Liver (tissue), 9 donors: ENCODE measurements around the gene PPP1CC. TPM values are rescaled to one million over a fixed set of nuclear protein-coding genes. Genes with fewer than 3 reads are reported as not detected.

ENCODE experiments used
- DNase-seq: peaks from one replicate; pipeline ENCODE4 v3.0.0-alpha.2; 2017; ENCODE audit warnings: low spot score
- H3K27ac ChIP-seq, 2 donors: one replicate each; pipeline ENCODE4 v1.7.0; 2013; ENCODE audit warnings: inconsistent platforms in 2 of 2, low read length in 2 of 2, control low read depth in 1 of 2, low read depth in 1 of 2, mild to moderate bottlenecking in 1 of 2
- H3K27me3 ChIP-seq, 4 donors: one replicate each; pipeline versions ENCODE4 v1.6.1 to v1.7.0; 2013; ENCODE audit warnings: low read length in 3 of 4, inconsistent platforms in 1 of 4, mild to moderate bottlenecking in 1 of 4, moderate library complexity in 1 of 4; ENCODE audit not compliant: control insufficient read depth in 4 of 4, insufficient read depth in 4 of 4
- H3K36me3 ChIP-seq, 4 donors: one replicate each; pipeline versions ENCODE4 v1.6.1 to v1.7.0; 2013; ENCODE audit warnings: low read length in 3 of 4, mild to moderate bottlenecking in 3 of 4, low read depth in 1 of 4, moderate library complexity in 1 of 4; ENCODE audit not compliant: control insufficient read depth in 4 of 4, insufficient read depth in 3 of 4
- H3K4me1 ChIP-seq, 4 donors: one replicate each; pipeline versions ENCODE4 v1.6.1 to v1.7.0; 2013; ENCODE audit warnings: low read length in 3 of 4, mild to moderate bottlenecking in 3 of 4, moderate library complexity in 1 of 4; ENCODE audit not compliant: control insufficient read depth in 4 of 4, insufficient read depth in 4 of 4
- H3K4me3 ChIP-seq, 3 donors: one replicate each; pipeline versions ENCODE4 v1.6.1 to v1.7.0; 2013; ENCODE audit warnings: low read length in 3 of 3, control low read depth in 1 of 3, low read depth in 1 of 3, mild to moderate bottlenecking in 1 of 3
- H3K9ac ChIP-seq, 2 donors: one replicate each; pipeline ENCODE4 v1.7.0; 2013; ENCODE audit warnings: low read length in 2 of 2, mild to moderate bottlenecking in 2 of 2, moderate library complexity in 2 of 2, control low read depth in 1 of 2, low read depth in 1 of 2
- H3K9me3 ChIP-seq, 4 donors: one replicate each; pipeline versions ENCODE4 v1.6.1 to v1.7.0; 2013; ENCODE audit warnings: low read length in 3 of 4; ENCODE audit not compliant: control insufficient read depth in 4 of 4
- EGR1 ChIP-seq, 2 donors: IDR thresholded peaks; 2 replicates each; pipeline ENCODE4 v1.6.1; 2016 to 2018; ENCODE audit warnings: antibody characterized with exemption in 2 of 2, low read depth in 2 of 2
- FOXA1 ChIP-seq: IDR thresholded peaks from 2 replicates; pipeline ENCODE4 v1.6.1; 2016; ENCODE audit warnings: antibody characterized with exemption
- FOXA2 ChIP-seq: IDR thresholded peaks from 2 replicates; pipeline ENCODE4 v1.6.1; 2016; ENCODE audit warnings: antibody characterized with exemption
- GABPA ChIP-seq, 2 donors: IDR thresholded peaks in 1 of 2; conservative IDR thresholded peaks in 1 of 2; 2 replicates each; pipeline ENCODE4 v1.6.1; 2016; ENCODE audit warnings: antibody characterized with exemption in 2 of 2, mild to moderate bottlenecking in 1 of 2, moderate library complexity in 1 of 2
- HNF4G ChIP-seq: IDR thresholded peaks from 2 replicates; pipeline ENCODE4 v1.6.1; 2016; ENCODE audit warnings: antibody characterized with exemption
- JUND ChIP-seq, 2 donors: IDR thresholded peaks; 2 replicates each; pipeline ENCODE4 v1.6.1; 2016; ENCODE audit warnings: antibody characterized with exemption in 2 of 2
- MAX ChIP-seq: IDR thresholded peaks from 2 replicates; pipeline ENCODE4 v1.6.1; 2016; ENCODE audit warnings: antibody characterized with exemption
- NR2F2 ChIP-seq: IDR thresholded peaks from 2 replicates; pipeline ENCODE4 v1.6.1; 2016; ENCODE audit warnings: antibody characterized with exemption
- RAD21 ChIP-seq, 2 donors: IDR thresholded peaks; 2 replicates each; pipeline ENCODE4 v1.6.1; 2016; ENCODE audit warnings: antibody characterized with exemption in 2 of 2, mild to moderate bottlenecking in 2 of 2
- RXRA ChIP-seq, 2 donors: IDR thresholded peaks; 2 replicates each; pipeline ENCODE4 v1.6.1; 2017 to 2018; ENCODE audit warnings: antibody characterized with exemption in 2 of 2, mild to moderate bottlenecking in 1 of 2
- SP1 ChIP-seq: IDR thresholded peaks from 2 replicates; pipeline ENCODE4 v1.6.1; 2018; ENCODE audit warnings: antibody characterized with exemption, mild to moderate bottlenecking
- TAF1 ChIP-seq: conservative IDR thresholded peaks from 2 replicates; pipeline ENCODE4 v1.6.1; 2016; ENCODE audit warnings: antibody characterized with exemption, mild to moderate bottlenecking
- ZBTB33 ChIP-seq: IDR thresholded peaks from 2 replicates; pipeline ENCODE4 v1.6.1; 2016; ENCODE audit warnings: antibody characterized with exemption
- WGBS: extraction: QIAGEN DNeasy Blood & Tissue Kit; methylation state at CpG from one replicate; pipeline ENCODE4 v1.1.7; 2013; 5-methylcytosine and 5-hydroxymethylcytosine counted together
- polyA plus RNA-seq, 2 donors: library from polyadenylated mRNA; stranded (reverse) in 1 of 2; unstranded in 1 of 2; fragments of 200-250 nt in 1 of 2; fragments of >200 nt in 1 of 2; fragmentation: Nextera tagmentation in 1 of 2; extraction: Ambion mirVana in 1 of 2; gene quantifications; one replicate each; pipeline versions ENCODE4 v1.2.1 to v1.2.3, GENCODE V29; 2013 to 2015
- total RNA-seq, 2 donors: library from RNA; depleted of rRNA; stranded (reverse); fragments of >200 nt; gene quantifications; one replicate each; pipeline ENCODE4 v1.2.3, GENCODE V29; 2014
- TF ChIP-seq, protein P1 (sequence below): IDR thresholded peaks from 2 replicates; pipeline ENCODE4 v1.6.1; 2016; ENCODE audit warnings: antibody characterized with exemption, mild to moderate bottlenecking
- TF ChIP-seq, protein P2 (sequence below): fragments of 150-350 bp; IDR thresholded peaks from 2 replicates; pipeline ENCODE4 v1.5.1; 2017; ENCODE audit warnings: improper control_type of control experiment, low read depth, low read length; ENCODE audit not compliant: missing input control
- TF ChIP-seq, protein P3 (sequence below): IDR thresholded peaks from 2 replicates; pipeline ENCODE4 v1.6.1; 2016; ENCODE audit warnings: antibody characterized with exemption
- donor health status: healthy.
- donor health status: healthy.
- donor health status: healthy.
- donor health status: healthy.
- donor health status: healthy.

The PPP1CC gene
- total and polyA plus RNA-seq, 4 donors, result 22.1 to 73.2 (median 36.0) TPM

- Histone ChIP-seq H3K9me3 (no peaks in the 10 kb centered on the region), H3K36me3 (no peaks in the 10 kb centered on the region), H3K27ac (no peak overlapping the region), H3K4me1 (peaks cover 11 to 67% (median 48%) of the 10 kb centered on the region in 4 donors), H3K4me3 (no peak overlapping the region), H3K27me3 (no peaks in the 10 kb centered on the region), H3K9ac (peak overlapping the region in 1 of 2 donors; percentile 6)
- TF ChIP-seq TAF1 (no peak), MAX (no peak), SP1 (no peak), GABPA (IDR thresholded peaks at IDR 0.05 in 1 of 2, conservative IDR thresholded peaks at IDR 0.05 in 1 of 2) (no peak), RAD21 (IDR thresholded peaks at IDR 0.05) (no peak), RXRA (IDR thresholded peaks at IDR 0.05) (no peak), FOXA1 (no peak), JUND (IDR thresholded peaks at IDR 0.05) (no peak), NR2F2 (no peak), FOXA2 (no peak), ZBTB33 (no peak), HNF4G (no peak), EGR1 (IDR thresholded peaks at IDR 0.05; ENCODE audit: low read depth in 2 of 2) (no peak)
- TF ChIP-seq, protein P1, sequence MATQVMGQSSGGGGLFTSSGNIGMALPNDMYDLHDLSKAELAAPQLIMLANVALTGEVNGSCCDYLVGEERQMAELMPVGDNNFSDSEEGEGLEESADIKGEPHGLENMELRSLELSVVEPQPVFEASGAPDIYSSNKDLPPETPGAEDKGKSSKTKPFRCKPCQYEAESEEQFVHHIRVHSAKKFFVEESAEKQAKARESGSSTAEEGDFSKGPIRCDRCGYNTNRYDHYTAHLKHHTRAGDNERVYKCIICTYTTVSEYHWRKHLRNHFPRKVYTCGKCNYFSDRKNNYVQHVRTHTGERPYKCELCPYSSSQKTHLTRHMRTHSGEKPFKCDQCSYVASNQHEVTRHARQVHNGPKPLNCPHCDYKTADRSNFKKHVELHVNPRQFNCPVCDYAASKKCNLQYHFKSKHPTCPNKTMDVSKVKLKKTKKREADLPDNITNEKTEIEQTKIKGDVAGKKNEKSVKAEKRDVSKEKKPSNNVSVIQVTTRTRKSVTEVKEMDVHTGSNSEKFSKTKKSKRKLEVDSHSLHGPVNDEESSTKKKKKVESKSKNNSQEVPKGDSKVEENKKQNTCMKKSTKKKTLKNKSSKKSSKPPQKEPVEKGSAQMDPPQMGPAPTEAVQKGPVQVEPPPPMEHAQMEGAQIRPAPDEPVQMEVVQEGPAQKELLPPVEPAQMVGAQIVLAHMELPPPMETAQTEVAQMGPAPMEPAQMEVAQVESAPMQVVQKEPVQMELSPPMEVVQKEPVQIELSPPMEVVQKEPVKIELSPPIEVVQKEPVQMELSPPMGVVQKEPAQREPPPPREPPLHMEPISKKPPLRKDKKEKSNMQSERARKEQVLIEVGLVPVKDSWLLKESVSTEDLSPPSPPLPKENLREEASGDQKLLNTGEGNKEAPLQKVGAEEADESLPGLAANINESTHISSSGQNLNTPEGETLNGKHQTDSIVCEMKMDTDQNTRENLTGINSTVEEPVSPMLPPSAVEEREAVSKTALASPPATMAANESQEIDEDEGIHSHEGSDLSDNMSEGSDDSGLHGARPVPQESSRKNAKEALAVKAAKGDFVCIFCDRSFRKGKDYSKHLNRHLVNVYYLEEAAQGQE, result no peak
- TF ChIP-seq, protein P2, sequence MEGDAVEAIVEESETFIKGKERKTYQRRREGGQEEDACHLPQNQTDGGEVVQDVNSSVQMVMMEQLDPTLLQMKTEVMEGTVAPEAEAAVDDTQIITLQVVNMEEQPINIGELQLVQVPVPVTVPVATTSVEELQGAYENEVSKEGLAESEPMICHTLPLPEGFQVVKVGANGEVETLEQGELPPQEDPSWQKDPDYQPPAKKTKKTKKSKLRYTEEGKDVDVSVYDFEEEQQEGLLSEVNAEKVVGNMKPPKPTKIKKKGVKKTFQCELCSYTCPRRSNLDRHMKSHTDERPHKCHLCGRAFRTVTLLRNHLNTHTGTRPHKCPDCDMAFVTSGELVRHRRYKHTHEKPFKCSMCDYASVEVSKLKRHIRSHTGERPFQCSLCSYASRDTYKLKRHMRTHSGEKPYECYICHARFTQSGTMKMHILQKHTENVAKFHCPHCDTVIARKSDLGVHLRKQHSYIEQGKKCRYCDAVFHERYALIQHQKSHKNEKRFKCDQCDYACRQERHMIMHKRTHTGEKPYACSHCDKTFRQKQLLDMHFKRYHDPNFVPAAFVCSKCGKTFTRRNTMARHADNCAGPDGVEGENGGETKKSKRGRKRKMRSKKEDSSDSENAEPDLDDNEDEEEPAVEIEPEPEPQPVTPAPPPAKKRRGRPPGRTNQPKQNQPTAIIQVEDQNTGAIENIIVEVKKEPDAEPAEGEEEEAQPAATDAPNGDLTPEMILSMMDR, result no peak
- TF ChIP-seq, protein P3, sequence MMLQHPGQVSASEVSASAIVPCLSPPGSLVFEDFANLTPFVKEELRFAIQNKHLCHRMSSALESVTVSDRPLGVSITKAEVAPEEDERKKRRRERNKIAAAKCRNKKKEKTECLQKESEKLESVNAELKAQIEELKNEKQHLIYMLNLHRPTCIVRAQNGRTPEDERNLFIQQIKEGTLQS, result no peak
- 51% methylated on average over 3 of the region's 3 CpGs for WGBS
- no peak for DNase-seq
Measured at GRCh38 chr12:110739894-110740293, 2.8 kb downstream of the PPP1CC start.

- DNase-seq, result no peak
- no peak overlapping the region for H3K27ac ChIP-seq
- H3K4me3 ChIP-seq, result no peak overlapping the region
- peak overlapping the region in 1 of 2 donors; percentile 6 for H3K9ac ChIP-seq
- TF ChIP-seq MAX, result no peak
- no peak for TF ChIP-seq ZBTB33
- TF ChIP-seq, protein P2, result no peak
- TF ChIP-seq FOXA1, result no peak
- TF ChIP-seq GABPA (IDR thresholded peaks at IDR 0.05 in 1 of 2, conservative IDR thresholded peaks at IDR 0.05 in 1 of 2), result no peak
- TF ChIP-seq RXRA (IDR thresholded peaks at IDR 0.05), result no peak
- no peak for TF ChIP-seq HNF4G
- no peak for TF ChIP-seq EGR1 (IDR thresholded peaks at IDR 0.05; ENCODE audit: low read depth in 2 of 2)
- TF ChIP-seq, protein P3, result no peak
- peaks cover 11 to 66% (median 46%) of the 10 kb centered on the region in 4 donors for H3K4me1 ChIP-seq
- no peaks in the 10 kb centered on the region for H3K9me3 ChIP-seq
- H3K27me3 ChIP-seq, result no peaks in the 10 kb centered on the region
- WGBS, result 42% methylated on average over 1 of the region's 1 CpG
- H3K36me3 ChIP-seq, result no peaks in the 10 kb centered on the region
Measured at GRCh38 chr12:110739488-110739887, 3.2 kb downstream of the PPP1CC start.
